MCF 10A (cell line): ENCODE data around the gene ESPNL. TPM values are rescaled to one million over a fixed set of nuclear protein-coding genes. Genes with fewer than 3 reads are reported as not detected.

Experiments
- BruUV-seq: library from RNA; stranded (reverse); fragments of 400-500 nt; replicated peaks from 2 replicates; lab custom pipeline; 2021; lab: Mats Ljungman, UMichigan
- CTCF ChIA-PET: fragments of 300-600 bp; sonication (Branson Sonifier 250); formaldehyde crosslinking; extraction: SDS; loops from one replicate; lab custom pipeline; 2021; ENCODE audit warnings: antibody characterized with exemption, inconsistent platforms; lab: Yijun Ruan, JAX
- POLR2A ChIA-PET: fragments of 300-600, 350-650 bp; sonication (Branson Sonifier 250); formaldehyde crosslinking; extraction: SDS; loops from one replicate; lab custom pipeline; 2020; ENCODE audit warnings: antibody characterized with exemption, inconsistent platforms; lab: Yijun Ruan, JAX
- DNase-seq: peaks from one replicate; pipeline ENCODE4 v3.0.0-alpha.2; 2018; ENCODE audit not compliant: unreplicated experiment
- H3K27ac Mint-ChIP-seq: one replicate; pipeline ENCODE4 v1.8.0; 2022; ENCODE audit warnings: mild to moderate bottlenecking, low read depth, mixed read lengths; ENCODE audit not compliant: unreplicated experiment
- H3K27me3 Mint-ChIP-seq: one replicate; pipeline ENCODE4 v1.8.0; 2022; ENCODE audit warnings: mixed read lengths; ENCODE audit not compliant: insufficient read depth, unreplicated experiment
- H3K36me3 Mint-ChIP-seq: one replicate; pipeline ENCODE4 v1.8.0; 2022; ENCODE audit warnings: mild to moderate bottlenecking, moderate library complexity, mixed read lengths; ENCODE audit not compliant: insufficient read depth, unreplicated experiment
- H3K4me1 Mint-ChIP-seq: one replicate; pipeline ENCODE4 v1.8.0; 2022; ENCODE audit warnings: mixed read lengths; ENCODE audit not compliant: insufficient read depth, unreplicated experiment
- H3K4me3 Mint-ChIP-seq: one replicate; pipeline ENCODE4 v1.8.0; 2022; ENCODE audit warnings: mild to moderate bottlenecking, moderate library complexity, mixed read lengths; ENCODE audit not compliant: unreplicated experiment
- H3K9me3 Mint-ChIP-seq: one replicate; pipeline ENCODE4 v1.8.0; 2022; ENCODE audit warnings: mixed read lengths; ENCODE audit not compliant: unreplicated experiment
- intact Hi-C: fragments of 100-400 bp; cut with micrococcal nuclease; formaldehyde crosslinking; loops from 2 replicates; pipeline ENCODE4 v1.14.1; 2022
- total RNA-seq: library from RNA; stranded (reverse); gene quantifications from 2 replicates; pipeline ENCODE4 v1.2.3, GENCODE V29; 2022
- TF ChIP-seq, protein P1 (sequence below): fragments of 200-600 bp; IDR thresholded peaks from one replicate; pipeline ENCODE4 v1.8.0; 2022; ENCODE audit warnings: antibody characterized with exemption, mild to moderate bottlenecking; ENCODE audit not compliant: unreplicated experiment

Gene ESPNL
- total RNA-seq, 1 experiment from 2014 or later: not detected

DNA sequence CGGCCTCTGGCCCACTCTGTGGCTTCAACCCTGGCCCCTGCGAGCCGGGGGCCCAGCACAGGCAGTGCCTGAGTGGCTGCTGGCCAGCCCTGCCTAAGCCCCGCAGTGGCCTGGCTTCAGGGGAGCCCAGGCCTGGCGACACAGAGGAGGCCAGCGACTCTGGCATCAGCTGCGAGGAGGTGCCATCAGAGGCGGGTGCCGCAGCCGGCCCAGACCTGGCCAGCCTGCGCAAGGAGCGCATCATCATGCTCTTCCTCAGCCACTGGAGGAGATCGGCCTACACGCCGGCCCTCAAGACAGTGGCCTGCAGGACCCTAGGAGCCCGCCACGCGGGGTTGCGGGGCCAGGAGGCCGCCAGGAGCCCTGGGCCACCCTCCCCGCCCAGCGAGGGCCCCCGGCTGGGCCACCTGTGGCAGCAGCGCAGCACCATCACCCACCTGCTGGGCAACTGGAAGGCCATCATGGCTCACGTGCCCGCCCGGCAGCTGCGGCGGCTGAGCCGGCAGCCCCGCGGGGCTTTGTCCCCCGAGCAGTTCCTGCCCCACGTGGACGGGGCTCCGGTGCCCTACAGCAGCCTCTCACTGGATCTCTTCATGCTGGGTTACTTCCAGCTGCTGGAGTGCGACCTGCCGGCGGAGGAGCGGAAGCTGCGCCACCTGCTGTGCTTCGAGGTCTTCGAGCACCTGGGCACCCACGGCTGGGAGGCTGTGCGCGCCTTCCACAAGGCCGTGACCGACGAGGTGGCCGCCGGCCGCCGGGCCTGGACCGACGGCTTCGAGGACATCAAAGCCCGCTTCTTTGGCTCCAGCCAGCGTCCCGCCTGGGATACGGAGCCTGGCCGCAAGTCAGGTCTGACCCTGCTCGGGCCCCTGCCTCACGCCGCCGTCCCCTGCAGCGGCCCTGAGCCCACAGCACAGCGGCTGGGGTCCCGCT lies 30.8 kb downstream of the ESPNL start:
- Mint-ChIP-seq H3K9me3 (no peaks in the 10 kb centered on the region), H3K4me3 (no peak overlapping the region), H3K4me1 (no peaks in the 10 kb centered on the region), H3K27me3 (no peaks in the 10 kb centered on the region), H3K36me3 (no peaks in the 10 kb centered on the region), H3K27ac (no peak overlapping the region)
- ChIA-PET POLR2A (no interaction called here), CTCF (no interaction called here)
- intact Hi-C loops: no loop called here
- TF ChIP-seq, protein P1, sequence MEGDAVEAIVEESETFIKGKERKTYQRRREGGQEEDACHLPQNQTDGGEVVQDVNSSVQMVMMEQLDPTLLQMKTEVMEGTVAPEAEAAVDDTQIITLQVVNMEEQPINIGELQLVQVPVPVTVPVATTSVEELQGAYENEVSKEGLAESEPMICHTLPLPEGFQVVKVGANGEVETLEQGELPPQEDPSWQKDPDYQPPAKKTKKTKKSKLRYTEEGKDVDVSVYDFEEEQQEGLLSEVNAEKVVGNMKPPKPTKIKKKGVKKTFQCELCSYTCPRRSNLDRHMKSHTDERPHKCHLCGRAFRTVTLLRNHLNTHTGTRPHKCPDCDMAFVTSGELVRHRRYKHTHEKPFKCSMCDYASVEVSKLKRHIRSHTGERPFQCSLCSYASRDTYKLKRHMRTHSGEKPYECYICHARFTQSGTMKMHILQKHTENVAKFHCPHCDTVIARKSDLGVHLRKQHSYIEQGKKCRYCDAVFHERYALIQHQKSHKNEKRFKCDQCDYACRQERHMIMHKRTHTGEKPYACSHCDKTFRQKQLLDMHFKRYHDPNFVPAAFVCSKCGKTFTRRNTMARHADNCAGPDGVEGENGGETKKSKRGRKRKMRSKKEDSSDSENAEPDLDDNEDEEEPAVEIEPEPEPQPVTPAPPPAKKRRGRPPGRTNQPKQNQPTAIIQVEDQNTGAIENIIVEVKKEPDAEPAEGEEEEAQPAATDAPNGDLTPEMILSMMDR: no peak
- no peak for DNase-seq
- no TSS peak for BruUV-seq

DNA sequence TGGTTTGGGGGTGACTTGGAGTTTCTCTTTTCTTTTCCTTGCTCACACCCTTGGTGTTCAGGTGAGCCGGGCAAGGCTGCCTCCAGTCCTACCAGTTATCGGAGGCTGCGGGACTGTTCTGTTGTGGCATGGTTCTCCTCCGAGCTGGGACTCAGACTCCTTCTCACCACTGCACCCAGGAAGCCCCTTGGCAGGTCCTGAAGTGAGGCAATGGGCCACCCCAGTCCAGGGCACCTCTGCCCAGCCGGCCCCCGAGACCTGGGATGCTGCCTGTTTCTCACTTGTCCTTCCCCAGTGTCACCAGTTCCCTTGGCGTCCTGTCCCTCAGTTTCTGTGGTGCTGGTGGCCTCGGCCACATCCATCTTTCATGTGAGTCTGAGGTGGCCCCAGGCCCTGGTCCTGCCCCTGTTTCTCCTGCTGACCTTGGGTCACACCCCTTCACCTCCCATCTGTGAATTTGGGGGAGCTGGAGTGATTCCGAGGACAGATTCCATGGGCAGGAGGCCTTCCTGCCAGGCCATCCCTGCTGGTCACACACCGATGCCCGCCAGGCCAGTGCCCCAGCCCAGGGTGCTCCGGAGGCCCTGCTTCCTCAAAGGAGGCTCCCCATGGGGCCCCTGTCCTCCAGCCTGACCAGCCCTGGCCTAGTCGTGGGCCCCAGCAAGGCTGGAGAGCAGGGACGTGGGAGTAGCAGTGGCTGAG lies 31.8 kb downstream of the ESPNL start:
- Mint-ChIP-seq H3K4me1 (no peaks in the 10 kb centered on the region), H3K27ac (no peak overlapping the region), H3K9me3 (no peaks in the 10 kb centered on the region), H3K27me3 (no peaks in the 10 kb centered on the region), H3K4me3 (no peak overlapping the region), H3K36me3 (no peaks in the 10 kb centered on the region)
- TF ChIP-seq, protein P1: no peak
- ChIA-PET POLR2A (no interaction called here), CTCF (interaction anchor here (0.7 kb wide), 1 partner anchor 45 kb away, joined by 3 read pairs; no protein-coding TSS in a partner anchor)
- intact Hi-C loops: no loop called here
- no TSS peak for BruUV-seq
- no peak for DNase-seq

DNA sequence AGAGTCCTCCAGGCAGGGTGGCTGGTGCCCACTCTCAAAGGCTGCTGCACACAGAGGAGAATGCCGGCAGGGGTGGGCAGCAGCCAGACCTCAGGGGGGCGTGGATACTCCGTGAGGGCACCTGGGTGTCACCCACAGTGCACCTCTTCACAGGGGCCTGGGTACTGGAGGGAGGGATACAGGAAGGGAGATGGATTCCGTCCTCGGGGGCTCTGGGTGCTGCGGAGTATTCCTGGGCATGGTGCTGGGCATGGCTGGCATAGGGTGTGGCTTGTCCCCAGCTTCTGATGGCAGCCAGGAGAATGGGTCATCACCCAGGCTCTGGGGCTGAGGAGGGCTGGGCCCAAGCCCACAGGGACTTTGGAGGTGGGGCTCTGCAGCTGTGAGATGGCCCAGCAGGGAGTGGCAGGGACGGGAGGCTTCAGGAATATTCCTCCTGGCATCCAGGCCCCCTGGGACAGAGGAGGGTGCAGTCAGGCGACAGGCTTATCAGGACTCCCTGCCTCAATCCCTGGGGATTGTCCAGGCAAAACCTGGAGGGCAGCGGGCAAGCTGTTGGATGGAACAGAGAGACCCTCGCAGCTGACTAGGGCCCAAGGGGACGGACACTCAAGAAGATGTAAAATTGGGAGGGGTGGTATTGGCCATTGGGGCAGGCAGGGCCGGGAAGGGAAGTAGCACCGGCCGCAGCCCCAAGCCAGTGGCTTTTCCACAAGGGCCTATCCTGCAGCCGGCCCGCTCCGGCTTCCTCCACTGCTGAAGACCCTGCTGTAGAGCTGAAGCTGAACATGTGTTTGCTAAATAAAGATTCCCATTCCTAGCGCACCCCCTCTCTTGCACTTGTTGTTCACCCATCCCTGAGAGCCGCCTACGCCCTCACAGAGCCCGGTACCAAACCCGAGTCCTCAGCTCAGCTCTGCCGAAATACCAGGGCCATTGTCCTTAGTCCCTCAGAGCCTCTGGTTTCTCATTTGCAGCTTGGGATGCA lies 32.6 kb downstream of the ESPNL start:
- no peak for DNase-seq
- no TSS peak for BruUV-seq
- Mint-ChIP-seq H3K27me3 (no peaks in the 10 kb centered on the region), H3K4me3 (no peak overlapping the region), H3K36me3 (no peaks in the 10 kb centered on the region), H3K27ac (no peak overlapping the region), H3K9me3 (no peaks in the 10 kb centered on the region), H3K4me1 (peaks cover 6% of the 10 kb centered on the region)
- TF ChIP-seq, protein P1: no peak
- intact Hi-C loops: no loop called here
- ChIA-PET POLR2A (no interaction called here), CTCF (interaction anchor here (0.6 to 0.7 kb wide), 2 partner anchors 46 to 104 kb away, joined by 3 read pairs; no protein-coding TSS in a partner anchor)
